SH-SY5Y (cell line): ENCODE results near the gene TMEM37.

ENCODE experiments used
- GATA2 ChIP-seq: IDR thresholded peaks from 2 replicates; pipeline ENCODE4 v1.6.1; 2011; ENCODE audit warnings: mild to moderate bottlenecking, low read depth, low read length
- GATA3 ChIP-seq: IDR thresholded peaks from 2 replicates; pipeline ENCODE4 v1.6.1; 2011; ENCODE audit warnings: low read depth, mild to moderate bottlenecking, low read length, moderate library complexity

Gene TMEM37

DNA sequence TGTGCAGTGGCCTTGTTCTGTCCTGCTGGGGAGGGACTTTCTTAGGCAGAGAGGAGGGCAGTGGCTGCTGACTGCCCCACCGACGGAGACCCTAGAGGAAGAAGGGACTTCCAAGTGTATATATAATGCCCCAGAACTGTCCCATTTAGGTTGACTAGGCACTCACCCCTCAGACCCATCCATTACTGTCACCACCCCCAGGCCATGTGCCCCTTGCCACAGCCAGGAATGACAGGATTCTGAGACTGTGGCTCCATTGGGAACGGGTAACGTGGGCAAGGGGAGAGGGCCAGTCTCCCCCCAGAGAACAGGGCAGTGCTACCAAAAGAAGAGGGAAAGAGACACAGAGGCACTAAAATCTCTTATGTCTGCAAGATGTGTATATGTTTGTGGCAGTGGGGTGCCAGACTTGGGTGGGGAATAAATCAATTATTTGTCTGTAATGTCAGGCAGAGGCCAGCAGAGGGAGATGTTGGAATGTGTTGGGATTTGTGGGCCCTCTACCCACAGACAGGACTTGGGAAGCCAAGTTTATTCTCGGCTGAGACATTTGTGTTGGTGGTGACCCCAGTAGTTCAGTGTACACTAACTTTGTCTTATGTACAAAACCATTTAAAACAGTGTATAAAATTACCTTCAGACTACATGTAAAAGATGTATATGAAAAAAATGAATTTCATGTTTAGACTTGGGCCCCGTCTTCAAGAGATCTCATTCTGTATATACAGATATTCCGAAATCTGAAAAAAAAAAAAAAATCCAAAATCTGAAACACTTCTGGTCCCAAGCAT, 24.0 kb upstream of the TMEM37 start:
- no peak for TF ChIP-seq GATA2

DNA sequence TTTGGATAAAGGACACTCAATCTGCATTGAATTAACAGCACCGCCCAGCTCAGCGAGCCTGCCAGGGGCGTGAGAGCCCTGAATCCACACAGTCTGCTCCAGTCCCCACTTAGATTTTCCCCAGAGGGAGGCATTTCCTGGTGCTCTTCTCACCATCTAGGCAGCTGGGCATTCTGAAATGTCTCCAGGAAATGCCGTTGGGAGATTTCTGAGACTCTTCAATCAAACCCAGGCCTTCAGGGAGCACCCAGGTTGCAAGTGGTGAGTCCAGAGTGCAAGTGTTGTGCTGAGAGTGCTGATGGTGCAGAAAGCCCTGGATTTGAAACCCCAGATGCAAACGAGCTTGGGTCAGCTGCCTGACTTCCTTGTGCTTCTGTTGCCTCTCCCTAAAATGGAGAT, 23.4 kb upstream of the TMEM37 start:
- no peak for TF ChIP-seq GATA2
- TF ChIP-seq GATA3: no peak

GRCh38 chr2:119409506-119409905, 22.1 kb upstream of the TMEM37 start:
- TF ChIP-seq GATA2 (no peak), GATA3 (no peak)

DNA sequence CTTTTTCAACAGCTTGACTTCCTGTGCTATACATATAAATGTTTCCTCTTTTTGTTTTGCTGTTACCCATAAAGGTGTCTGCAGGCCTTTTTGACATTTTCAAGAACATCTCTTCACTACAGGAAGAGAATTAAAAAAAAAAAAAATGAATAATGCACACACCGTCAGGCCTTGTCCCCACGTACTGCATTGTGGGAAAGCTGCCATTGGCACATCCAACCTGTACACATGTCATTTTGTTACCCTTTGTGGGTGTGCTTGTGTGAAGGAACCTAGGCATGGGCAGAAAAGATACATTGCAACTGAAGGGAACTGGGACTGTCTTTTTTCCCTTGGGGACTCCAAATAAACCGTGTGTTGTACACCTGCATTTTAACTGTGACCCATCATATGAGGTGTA, 16.8 kb upstream of the TMEM37 start:
- TF ChIP-seq GATA2 (no peak), GATA3 (no peak)

- TF ChIP-seq GATA2: no peak
- TF ChIP-seq GATA3: no peak
These were observed 16.0 kb upstream of the TMEM37 start for GRCh38 chr2:119415630-119416029.

DNA sequence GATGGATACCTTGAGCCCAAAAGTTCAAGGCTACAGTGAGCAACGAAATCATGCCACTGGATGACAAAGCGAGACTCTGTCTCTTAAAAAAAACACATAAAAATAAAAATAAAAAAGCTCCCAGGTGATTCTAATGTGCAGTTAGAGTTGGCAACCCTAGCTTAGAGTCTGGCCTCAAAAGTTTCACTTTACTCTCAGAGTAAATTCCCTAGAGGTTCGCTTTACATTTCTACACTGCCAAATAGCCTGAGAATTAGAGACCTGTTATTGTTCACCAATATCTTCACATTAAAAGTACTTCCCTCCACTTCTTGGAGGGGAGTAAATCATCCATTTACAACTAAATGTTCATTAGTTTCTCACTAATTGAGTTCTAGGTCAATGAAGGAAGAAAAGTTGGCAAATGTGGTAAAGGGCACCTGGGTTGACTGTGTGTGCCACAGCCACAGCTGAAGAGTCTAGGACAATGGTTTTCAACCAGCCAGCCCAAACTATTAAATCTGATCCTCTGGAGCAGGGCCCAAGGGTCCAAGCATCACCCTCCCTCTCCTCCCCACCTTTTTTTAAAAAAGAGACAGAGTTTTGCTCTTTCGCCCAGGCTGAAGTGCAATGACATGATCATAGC, 15.2 kb upstream of the TMEM37 start:
- TF ChIP-seq GATA2 (no peak), GATA3 (no peak)

DNA sequence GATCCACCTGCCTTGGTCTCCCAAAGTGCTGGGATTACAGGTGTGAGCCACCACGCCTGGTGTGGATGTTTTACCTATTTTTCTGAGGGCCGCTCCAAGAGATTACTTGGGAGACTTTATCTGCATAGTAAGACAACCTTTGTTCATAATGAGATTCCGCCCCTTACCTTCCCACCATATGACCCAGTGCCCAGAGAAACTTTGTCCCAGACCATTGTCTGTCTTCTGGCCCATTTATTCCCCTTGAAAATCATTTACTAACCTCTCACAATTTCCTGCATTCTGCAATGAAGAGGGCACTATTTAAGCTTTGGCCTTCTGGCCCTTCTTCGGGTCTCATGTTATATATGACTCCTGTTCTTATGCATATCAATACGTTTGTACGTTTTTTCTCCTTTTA, 13.7 kb upstream of the TMEM37 start:
- TF ChIP-seq GATA2 (no peak), GATA3 (no peak)

- no peak for TF ChIP-seq GATA2
- TF ChIP-seq GATA3: no peak
These were observed 12.6 kb upstream of the TMEM37 start for GRCh38 chr2:119419065-119419464.

DNA sequence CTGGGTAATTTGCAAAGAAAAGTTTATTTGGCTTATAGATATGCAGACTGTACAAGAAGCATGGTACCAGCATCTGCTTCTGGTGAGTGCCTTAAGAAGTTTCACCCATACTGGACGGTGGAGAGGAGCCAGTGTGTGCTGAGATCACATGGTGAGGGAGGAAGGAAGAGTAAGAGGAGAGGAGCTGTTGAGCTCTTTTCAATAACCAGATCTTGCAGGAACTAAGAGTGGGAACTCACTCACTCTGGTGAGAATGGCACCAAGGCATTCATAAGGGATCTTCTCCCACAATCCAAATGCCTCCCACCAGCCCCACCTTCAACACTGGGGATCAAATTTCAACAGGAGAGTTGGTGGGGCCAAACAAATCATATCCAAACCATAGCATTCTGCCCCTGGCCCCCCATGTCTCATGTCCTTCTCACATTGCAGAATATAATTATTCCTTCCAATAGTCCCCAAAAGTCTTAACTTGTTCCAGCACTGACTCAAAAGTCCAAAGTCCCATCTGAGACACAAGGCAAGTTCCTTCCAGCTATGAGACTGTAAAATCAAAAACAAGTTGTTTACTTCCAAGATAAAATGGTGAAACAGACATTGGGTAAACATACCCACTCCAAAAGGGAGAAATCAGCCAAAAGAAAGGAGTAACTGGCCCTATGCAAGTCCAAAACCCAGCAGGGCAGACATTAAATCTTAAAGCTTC, 11.7 kb upstream of the TMEM37 start:
- TF ChIP-seq GATA2: no peak

- TF ChIP-seq GATA3: no peak
- no peak for TF ChIP-seq GATA2
These were observed 10.3 kb upstream of the TMEM37 start for GRCh38 chr2:119421304-119421703.

GRCh38 chr2:119421741-119422140, 9.9 kb upstream of the TMEM37 start:
- TF ChIP-seq GATA3 (no peak), GATA2 (no peak)

DNA sequence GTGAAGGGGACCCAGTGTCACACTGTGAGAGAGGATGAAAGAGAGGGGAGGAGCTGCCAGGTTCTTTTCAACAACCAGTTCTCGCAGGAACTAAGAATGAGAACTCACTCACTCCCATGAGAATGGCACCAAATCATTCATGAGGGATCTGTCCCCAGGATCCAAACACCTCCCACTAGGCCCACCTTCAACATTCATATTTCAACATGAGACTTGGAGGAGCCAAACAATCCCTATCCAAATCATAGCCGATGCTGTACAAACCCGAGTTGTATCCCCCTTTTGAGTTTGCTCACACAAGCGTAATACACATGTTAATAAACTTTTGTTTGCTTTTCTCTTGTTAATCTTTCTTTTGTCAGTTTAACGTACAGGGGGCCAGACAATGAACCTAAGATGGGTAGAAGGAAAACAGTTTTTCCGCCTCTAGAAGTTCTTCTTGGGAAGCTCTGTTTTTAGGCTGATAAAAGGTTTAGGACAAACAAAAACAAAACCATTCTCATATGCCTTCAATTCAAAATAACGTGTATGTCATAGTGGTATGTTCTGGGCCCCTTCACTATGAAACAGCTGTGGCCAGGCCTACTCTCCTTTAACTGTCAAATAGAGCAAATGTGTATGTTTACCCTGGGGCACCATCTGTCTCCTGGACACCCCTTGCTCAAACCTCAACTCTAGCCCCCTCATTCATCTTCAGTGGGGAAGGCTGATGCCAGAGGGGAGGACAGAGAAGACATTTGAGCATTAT, 9.1 kb upstream of the TMEM37 start:
- no peak for TF ChIP-seq GATA2
- TF ChIP-seq GATA3: no peak

DNA sequence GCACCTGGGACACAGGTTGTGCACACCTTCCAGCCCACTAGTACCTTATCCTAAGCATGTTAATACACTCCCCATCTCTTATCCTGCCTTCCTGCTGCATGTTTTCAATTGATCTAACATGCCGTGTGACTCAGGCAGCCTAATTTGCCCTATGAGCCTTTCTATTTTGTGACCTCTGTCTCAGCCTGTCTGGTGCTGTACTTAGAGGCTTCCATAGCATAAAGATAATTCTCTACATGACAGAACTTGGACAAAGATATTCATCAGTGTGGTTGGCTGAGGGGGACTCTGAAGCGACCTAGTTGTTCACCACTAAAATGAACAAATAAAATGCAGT, 8.6 kb upstream of the TMEM37 start:
- TF ChIP-seq GATA3: no peak
- TF ChIP-seq GATA2: no peak

DNA sequence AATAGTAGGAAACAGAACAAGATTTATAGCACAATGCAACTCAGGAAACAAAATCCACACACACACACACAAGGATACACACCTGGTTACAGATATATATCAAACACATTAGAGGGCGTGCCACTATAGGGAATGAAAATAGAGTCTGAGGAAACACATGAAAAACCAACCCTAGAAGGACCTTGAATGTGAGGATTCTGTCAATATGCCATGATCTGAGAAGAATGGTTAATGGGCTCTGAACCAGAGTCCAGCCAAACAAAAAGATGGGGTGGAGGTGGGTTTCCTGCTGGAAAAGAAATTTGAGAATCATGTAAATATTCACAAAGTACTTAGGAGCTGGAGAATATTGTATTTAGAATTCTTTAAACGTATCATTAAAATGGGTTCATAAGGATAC, 7.8 kb upstream of the TMEM37 start:
- TF ChIP-seq GATA2 (no peak), GATA3 (no peak)
